ELR (cell line): ENCODE measurements around the gene STBD1.
A peak's percentile ranks its signal among the peaks of the same experiment; 100 is the strongest.
"Not testable (repeated sequence)": the region's sequence is repeated elsewhere in the genome, so short reads cannot be mapped to it uniquely, and the experiment has no call there.

Experiments
- DNase-seq: peaks from one replicate; pipeline ENCODE4 v3.0.0-alpha.2; 2015; ENCODE audit warnings: low read depth

STBD1 gene

DNA sequence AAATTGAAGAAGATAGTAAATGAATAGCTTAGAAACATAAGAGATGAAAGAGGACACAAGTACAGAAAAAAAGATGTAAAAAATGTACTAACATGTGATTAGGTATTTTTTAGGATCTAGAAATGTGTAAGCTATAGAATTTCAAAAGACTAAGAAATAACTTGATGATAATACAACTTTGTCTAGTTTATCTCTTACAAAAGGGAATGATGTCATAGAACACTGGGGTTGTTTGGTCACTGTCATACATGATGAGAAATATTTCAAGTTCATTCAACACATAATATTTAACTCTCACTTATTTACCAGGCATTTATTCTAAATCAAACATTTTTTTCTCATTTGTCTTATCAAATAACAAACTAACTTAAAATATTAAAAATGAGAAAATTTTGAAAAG lies 18.5 kb downstream of the STBD1 start:
- no peak for DNase-seq

GRCh38 chr4:76326515-76326914 lies 20.0 kb downstream of the STBD1 start:
- DNase-seq, result no peak

DNA sequence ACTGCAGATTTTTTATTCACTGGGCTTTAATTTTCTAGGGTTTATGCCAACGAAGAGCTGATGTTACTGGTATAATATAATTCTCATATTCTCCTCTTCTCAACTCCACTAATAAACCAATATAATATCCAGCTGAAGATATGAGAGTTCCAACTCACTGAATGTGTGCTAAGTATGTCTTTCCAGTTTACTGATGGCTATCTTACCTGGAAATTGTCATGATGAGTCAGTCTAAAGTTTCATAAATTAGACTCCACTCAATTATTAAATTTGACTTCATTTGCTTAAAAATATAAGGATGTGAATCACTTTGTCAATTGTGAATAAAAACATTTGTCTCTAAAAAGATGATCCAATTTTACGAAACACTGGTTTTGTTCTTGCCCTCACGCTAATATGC lies 28.4 kb downstream of the STBD1 start:
- no peak for DNase-seq

DNA sequence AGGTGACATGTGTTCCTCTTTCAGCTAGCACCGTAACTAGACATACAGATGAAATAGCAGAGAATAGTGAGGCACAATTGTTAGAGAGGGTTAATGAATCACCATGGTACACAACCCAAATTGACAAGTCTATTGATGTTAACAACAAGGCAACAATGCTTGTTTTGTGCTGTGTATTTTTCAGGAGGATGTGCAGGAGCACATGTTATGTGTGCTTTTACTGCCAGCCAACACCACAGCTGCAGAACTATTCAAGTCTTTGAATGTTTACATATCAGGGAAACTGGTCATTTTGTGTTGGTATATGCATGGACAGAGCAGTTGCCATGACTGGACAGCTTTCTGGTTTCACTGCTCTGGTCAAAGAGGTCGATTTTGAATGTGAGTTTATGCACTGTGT lies 32.8 kb downstream of the STBD1 start:
- DNase-seq, result no peak

GRCh38 chr4:76341063-76341462 lies 34.5 kb downstream of the STBD1 start:
- DNase-seq, result peak; percentile 44

GRCh38 chr4:76342191-76342590 lies 35.7 kb downstream of the STBD1 start:
- DNase-seq, result no peak

DNA sequence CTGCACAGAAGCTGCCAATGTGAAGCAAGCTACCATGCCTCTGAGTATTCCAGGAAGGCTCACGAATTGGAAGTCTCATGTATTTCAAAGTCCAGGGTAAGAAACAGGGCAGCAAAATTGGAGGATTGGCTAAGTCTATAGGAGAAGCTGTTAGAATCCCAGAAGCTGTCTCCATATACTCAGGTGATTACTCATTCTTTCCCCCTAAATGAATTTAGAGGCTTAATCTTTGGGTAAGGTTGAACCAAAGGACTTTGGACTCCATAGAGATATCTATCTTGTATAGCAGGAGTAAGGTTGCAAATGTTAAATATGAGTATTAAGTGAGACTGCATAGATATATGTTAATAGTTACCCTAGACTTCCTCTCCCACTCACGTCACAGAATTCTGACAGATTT lies 36.3 kb downstream of the STBD1 start:
- no peak for DNase-seq

GRCh38 chr4:76354517-76355473 lies 48.3 kb downstream of the STBD1 start:
- DNase-seq, result no peak

GRCh38 chr4:76357981-76358380 lies 51.4 kb downstream of the STBD1 start:
- DNase-seq, result no peak

GRCh38 chr4:76359881-76360466 lies 53.4 kb downstream of the STBD1 start:
- not testable (repeated sequence) for DNase-seq
